Amniotic stem cell (primary cell): ENCODE data around the gene RNU5D-1.

ENCODE experiments used
- DNase-seq: peaks from one replicate; lab custom pipeline; 2025; lab: John Stamatoyannopoulos, UW

RNU5D-1 gene

GRCh38 chr1:44733365-44733764 lies 2.4 kb upstream of the RNU5D-1 start:
- DNase-seq, result no peak

GRCh38 chr1:44724955-44725698 lies 5.8 kb downstream of the RNU5D-1 start:
- no peak for DNase-seq

- DNase-seq, result no peak
These were observed 6.5 kb downstream of the RNU5D-1 start for GRCh38 chr1:44724296-44724954.

GRCh38 chr1:44723496-44724295 lies 7.3 kb downstream of the RNU5D-1 start:
- DNase-seq, result no peak

GRCh38 chr1:44723064-44723463 lies 7.9 kb downstream of the RNU5D-1 start:
- no peak for DNase-seq

- no peak for DNase-seq
These were observed 9.2 kb downstream of the RNU5D-1 start for GRCh38 chr1:44721485-44722361.

- no peak for DNase-seq
These were observed 10.7 kb downstream of the RNU5D-1 start for GRCh38 chr1:44720281-44720680.

- no peak for DNase-seq
These were observed 11.7 kb downstream of the RNU5D-1 start for GRCh38 chr1:44719318-44719717.

- DNase-seq, result no peak
These were observed 12.9 kb downstream of the RNU5D-1 start for GRCh38 chr1:44718091-44718490.

- no peak for DNase-seq
These were observed 13.3 kb downstream of the RNU5D-1 start for GRCh38 chr1:44717653-44718052.

- no peak for DNase-seq
These were observed 13.8 kb downstream of the RNU5D-1 start for GRCh38 chr1:44717156-44717555.

- DNase-seq, result peak; percentile 59
These were observed 15.9 kb downstream of the RNU5D-1 start for GRCh38 chr1:44714944-44715571.

- no peak for DNase-seq
These were observed 16.4 kb downstream of the RNU5D-1 start for GRCh38 chr1:44714532-44714931.

- DNase-seq, result no peak
These were observed 17.6 kb downstream of the RNU5D-1 start for GRCh38 chr1:44713321-44713781.

- DNase-seq, result peak; percentile 13
These were observed 22.8 kb downstream of the RNU5D-1 start for GRCh38 chr1:44707959-44708831.

- DNase-seq, result peak; percentile 66
These were observed 23.7 kb downstream of the RNU5D-1 start for GRCh38 chr1:44707112-44707881.

- DNase-seq, result no peak
These were observed 25.0 kb downstream of the RNU5D-1 start for GRCh38 chr1:44705938-44706337.

GRCh38 chr1:44705470-44705869 lies 25.5 kb downstream of the RNU5D-1 start:
- no peak for DNase-seq

GRCh38 chr1:44701141-44701573 lies 29.8 kb downstream of the RNU5D-1 start:
- DNase-seq, result no peak
